Raji (cell line): ENCODE measurements around the gene C1orf174.

Source experiments
- POLR2A ChIP-seq: IDR thresholded peaks from 2 replicates; pipeline ENCODE4 v1.6.1; 2011; ENCODE audit warnings: low read depth, low read length, control low read depth; ENCODE audit not compliant: insufficient read depth

The C1orf174 gene

DNA sequence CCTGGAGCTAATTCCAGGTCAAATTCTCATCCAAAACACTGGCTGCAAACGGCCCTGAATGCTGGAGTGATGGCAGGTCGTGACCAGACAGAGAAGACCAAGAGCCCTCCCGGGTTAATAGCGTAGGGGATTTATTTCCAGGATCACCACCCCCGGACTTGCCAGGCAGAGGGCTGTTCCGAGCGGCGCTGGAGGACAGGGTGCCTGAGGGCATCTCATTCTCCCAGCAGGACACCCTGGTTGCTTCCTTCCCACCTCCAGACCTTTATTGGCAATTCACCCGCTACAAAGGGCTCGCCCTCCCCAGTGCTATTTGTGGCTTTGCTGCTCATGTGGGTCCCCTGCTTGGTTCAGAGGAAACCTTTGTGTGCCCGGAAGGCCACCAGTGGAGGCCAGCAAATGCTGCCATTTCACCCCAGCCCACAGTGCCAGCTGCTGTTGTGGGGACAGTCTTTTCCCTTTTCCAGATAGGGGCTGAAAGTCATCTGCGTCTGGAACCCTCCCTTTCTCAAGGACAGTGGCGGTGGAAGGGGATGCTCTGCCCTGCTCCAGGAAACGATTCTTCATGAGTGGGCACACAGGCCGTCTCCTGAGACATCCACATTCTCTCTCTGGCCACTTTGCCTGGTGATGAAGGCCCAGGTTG is 19.0 kb upstream of the C1orf174 start:
- TF ChIP-seq POLR2A, result no peak

DNA sequence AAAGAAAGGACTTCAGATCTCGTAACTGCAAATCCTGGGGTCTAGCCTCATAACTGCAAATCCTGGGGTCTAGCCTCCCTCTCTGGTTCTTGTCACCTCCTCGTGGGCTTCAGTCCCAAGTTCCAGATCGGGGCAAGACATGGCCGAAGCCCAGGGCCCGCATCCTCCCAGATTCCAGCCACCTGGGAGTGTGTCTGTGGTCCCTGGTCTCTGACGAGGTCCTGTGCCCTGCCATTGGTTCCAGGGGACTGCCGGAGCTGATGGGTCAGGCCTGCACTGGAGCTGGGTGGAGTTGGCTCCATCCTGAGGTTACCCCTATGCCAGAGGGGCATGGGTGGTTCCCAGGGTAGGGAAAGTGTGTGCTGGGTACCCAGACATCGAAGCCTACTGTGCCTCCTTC is 17.7 kb upstream of the C1orf174 start:
- TF ChIP-seq POLR2A, result no peak

DNA sequence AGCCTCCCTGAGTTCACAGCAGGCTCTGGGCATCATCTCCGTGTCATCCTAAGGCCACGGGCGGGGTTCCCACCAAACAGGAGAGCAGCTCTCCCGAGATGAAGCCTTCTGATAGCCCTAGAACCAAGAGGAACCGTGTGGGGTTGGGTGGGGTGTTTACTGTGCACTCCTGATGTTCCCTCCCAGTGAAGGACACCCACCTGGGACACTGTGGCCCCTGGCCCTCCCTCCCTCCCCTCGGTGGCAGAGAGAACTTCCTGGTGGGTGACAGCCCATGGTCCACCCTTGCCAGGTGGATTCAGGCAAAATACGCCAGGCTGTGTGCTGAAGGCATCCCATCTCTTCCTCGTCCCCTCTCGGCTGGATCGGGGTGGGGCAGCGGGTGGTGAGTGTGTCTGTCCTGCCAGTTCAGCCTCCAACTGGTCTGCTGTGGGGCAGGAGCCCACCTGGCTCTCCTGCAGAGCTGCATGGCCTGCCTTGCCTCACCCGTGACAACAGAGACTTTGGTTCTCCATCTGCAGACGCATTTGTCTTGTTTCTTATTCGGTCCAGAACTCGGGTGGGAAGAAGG is 15.6 kb upstream of the C1orf174 start:
- TF ChIP-seq POLR2A, result no peak

DNA sequence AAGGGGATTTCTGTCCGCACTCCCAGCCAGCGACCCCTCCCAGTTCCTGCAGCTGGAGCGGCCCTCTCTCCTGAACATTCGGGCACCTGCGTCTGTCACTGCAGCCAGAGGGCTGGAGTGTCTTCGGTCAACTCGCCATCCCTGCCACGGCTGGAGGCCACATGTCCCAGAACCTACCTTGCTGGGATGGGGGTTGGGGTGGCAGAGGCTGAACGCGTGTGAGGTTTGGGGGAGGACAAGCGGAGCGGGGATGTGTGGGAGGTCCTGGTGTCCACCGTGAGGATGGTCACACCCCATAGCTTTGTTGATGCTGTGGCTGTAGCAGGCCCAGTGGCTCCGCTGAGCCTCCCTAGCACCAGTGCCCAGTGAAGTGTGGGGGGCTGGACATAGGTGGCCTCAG is 14.8 kb upstream of the C1orf174 start:
- no peak for TF ChIP-seq POLR2A

DNA sequence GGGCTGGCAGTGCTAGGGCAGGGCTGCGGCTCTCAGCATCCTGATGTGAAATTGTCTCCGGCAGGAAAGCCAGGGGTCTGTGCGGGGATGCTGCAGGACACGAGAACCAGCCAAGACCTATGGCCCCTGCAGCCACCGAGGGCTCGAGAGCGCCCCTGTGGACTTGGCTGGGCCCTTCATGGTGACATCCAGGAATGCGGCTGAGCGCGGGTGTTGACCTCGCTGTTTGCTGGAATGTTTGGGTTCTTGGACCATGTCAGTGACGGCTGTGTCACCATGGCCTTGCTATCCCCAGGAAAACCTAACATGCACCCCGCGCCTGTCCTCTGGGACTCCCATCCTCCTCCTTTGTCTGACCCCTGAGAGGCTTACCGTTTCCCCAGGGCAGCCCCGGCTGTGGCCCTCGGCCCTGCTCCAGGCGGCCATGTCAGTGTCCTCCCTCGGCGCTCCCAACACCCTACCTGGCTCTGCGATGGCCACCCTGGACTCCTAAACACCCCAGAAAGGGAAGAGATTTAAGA is 14.3 kb upstream of the C1orf174 start:
- TF ChIP-seq POLR2A, result no peak

DNA sequence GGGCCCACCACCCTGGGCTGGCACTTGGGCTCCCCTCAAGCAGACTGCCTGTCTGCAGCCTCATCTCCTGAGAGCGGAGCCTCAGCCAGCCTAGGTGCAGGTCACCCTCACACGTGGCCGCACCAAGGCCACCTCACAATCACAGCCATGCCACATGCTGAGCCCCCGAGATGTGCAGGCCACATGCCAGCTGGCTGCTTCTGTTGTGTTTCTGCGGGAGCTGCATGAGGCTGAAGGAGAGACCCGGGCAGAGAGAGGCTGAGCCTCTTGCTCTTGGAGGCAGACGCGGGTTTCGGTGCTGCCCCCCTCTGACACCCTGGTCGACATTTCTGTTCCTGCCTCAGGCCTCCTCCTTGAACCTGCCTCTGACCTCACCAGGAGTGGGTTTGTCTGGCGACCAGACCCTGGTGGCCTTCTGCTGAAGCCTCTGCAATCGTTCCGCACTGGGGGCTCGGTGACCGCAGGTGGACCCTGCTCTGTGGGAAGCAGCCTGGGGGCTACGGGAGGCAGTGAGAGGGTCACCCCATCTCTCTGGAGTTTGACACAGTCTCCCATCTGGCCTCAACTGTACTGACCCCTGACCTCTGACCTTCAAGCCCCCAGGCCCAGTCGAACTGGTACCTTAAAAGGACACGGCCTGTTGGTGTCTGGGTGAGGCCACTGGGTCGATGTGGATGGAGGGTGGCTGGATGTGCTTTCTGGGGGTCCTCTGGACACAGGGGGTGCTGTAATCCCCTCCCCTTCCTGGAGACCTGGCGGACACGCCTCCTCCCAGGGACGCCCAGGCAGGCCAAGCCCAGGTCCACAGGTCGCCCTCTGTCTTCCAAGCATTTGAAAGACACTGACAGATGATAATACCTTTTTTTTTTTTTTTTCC is 13.0 kb upstream of the C1orf174 start:
- no peak for TF ChIP-seq POLR2A

DNA sequence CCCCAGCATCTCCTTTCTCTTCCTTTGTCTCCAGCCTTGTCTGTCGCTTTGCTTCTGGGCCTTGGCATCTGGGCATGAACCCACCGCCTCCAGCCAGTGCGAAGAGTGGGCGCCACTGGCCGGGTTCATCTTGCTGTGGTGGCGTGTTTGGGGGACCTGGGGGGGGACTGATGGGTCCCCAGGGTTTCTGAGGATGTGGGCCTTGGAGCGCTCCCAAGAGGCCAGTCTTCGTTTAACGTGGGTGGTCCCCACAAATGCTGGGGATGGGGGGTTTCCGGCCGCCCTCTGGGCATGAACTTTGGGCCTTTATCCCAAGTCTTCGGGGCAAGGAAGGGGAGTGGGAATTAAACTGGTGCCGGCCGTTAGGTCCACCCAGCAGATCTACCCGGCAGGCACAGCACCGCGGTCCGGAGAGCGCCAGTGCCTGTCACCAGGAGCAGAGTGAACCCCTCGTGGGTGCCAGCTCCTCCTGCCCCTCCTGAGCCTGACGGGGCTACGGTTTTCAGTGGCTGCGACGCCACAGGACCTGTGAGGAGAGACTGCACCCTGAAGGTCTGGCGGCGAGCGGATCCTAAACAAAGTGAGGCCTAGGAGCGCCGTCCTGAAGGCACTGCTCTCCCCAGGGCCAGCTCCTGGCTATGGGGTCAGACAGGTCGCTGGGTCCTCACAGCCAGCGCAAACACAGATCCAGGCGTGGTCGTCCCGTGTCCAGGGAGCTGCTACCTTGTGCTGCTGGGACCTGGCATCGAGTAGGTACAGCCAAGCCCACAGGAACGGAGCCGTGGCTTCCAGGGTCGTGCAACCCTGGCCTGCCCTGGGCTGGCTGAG is 12.1 kb upstream of the C1orf174 start:
- no peak for TF ChIP-seq POLR2A

DNA sequence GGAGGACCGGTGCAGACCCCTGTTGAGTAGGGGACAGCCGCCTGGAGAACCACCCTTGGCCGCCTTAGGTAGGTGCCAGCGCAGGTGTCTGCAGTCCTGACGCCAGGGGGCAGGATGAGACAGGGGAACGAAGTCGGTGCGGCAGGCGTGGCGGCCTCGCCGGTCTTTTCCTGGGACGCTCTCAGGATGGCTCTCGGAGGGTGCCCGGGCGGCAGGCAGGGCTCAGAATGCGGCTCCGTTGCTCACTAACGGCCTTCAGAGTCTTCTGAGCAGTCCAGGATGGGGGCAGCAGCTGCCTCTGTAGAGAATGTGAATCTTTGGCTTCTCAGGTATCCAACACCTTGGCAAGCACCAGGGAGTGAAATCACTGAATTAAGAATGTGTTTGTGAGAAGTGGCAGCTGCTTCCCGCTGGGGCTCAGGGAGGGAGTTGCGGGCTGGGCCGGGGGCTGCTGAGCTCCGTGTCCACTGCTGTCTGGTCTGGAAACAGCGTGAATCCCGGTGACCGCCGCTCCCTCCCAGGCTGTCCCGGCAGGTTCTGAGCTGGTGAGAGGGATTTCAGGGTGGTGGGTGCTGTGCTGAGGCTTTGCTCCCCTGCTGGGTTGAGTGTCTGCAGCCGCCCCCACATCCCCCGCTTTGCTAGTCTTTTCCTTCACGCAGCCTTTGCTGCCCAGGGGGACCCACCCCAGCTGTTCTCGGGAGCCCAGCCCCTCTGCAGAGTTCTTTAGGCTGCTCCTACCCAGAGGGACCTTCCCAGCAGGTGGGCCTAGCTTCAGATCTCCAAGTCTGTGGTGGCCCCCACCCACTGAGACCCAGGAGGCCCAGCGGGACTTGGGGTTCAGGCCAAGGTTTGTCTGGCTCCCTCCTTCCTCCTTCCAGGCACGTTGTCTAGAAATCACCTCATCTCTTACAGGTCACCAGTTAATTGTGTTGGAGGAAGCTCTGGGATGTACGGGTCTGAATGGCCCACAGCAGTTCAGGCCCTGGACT is 11.1 kb upstream of the C1orf174 start:
- no peak for TF ChIP-seq POLR2A

DNA sequence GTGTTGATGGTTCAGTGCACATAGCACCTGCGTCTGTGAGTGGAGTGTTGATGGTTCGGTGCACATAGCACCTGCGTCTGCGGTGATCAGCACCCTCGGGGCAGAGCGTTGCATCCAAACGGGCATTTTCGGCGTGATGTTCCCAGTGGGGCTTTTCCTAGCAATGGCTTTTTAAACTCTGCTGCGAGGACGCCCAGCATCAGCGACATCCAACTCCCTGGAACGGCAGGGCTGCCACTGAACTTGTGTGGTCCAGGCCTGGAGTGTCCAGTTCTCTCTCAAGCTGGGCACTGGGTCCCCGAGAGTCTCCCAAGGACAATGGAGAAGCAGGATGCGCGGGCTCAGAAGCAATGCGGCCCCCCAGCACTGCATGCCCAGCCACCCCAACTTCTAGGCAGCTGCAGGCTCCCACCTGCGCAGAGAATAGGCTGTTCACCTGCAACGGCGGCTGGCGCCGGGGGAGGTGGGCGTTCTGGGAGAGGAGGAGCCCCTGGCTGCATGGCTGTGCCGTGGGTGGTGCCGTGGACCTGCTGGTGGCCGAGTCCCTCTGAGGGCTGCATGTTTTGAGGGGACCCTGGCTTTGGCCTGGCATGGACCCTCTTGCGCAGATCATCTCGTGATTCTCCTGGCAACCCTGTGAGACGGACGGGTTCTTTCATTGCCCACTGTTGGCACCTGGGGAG is 10.1 kb upstream of the C1orf174 start:
- TF ChIP-seq POLR2A, result no peak; the same call in 1 of the 2 replicates

DNA sequence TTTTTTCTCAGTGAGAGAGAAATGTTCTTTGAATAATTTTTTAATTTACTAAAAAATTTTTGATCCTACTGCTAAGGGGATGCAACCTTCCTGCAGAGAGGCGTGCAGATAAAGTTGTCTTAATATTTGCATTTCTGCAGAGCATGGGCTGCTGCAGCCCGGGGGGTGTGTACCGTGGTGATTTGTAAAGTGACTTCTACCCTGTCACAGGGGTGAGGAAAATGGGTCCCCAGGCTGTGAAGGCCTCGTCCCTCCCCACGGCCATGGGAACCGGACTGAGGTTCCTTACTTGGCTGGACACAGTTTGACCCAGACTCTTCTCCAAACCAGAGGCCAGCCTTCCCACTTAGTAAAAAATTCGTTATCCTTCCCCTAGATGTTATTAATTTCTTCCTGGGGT is 9.5 kb upstream of the C1orf174 start:
- TF ChIP-seq POLR2A, result peak; percentile 41; the same call in 1 of the 2 replicates

DNA sequence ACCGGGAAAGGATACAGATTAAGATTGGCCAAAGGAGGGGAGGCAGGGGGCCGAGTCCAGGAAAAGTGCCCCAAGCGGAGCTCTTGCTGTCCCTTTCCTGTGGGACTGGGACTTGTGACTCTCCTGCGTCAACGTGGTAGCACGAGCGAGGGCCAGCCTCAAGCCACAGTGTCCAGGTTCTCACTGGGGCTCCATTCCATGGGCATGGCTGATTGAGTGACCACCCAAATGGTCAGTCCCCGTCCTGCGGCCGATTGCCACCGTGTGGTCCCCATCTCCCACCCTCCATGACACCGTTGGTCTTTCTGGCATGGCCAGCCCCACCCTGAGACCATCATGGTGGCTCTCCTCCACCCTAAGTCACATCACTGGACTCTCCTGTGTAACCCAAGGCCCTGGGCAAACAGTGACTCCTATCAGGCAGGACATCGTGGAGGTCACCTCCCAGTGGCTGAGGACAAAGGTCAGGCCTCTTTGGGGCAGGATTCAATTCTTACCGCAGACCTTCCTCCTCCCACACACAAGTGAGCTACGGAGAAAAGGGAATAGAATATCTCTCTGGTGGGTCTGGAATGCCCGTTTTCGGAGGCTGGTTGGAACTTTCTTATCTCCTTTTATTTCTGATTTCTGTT is 8.9 kb upstream of the C1orf174 start:
- 0 out of 2 replicates have a peak, but pooled peaks have one; percentile 21 for TF ChIP-seq POLR2A

DNA sequence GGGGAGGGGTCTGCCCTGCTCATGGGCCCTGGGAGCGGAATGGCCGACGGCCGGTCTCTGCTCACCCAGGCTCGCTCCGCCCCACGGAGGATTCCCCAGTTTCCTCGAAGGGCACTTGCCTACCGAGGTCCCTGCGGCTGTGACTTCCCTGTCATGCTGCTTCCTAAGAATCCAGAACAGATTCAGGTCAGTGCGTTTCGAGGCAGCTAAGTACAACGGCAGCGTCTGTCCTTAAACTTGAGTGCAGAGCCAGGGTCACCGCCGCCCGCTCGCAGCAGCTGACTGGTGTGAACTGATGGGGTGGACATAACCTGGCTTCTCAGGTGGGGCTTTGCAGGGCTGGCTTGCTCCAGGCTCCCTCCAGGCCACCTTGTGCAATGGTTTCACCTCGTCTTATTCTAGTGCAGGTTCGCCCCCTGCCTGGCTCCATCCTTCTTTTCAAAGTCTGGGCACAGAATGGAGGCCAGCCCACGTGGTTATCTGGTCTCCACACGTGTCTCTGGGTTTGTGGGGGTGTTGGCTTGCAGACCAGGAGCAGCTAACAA is 7.6 kb upstream of the C1orf174 start:
- TF ChIP-seq POLR2A, result no peak
